ENCODE measurements around the gene MYRF.

DNA sequence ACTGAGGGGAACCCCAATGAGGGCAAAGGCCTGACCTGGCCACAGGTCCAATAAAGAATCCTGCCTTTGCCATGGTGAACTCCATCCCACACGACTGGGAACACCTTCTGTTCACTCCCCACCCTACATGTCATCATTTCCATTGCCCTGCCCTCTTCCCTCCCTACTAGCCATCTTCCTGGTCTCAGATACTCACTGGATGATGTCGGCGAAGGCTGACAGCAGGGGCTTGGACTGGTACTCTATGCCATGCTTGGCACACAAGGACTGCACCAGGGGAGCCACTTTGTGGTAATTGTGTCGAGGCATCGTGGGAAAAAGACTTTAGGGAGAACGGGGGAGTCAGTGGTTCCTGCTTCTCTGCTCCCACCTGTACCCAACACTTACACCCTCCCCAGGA lies 50.2 kb downstream of the MYRF start:
- TF ChIP-seq, protein P1, sequence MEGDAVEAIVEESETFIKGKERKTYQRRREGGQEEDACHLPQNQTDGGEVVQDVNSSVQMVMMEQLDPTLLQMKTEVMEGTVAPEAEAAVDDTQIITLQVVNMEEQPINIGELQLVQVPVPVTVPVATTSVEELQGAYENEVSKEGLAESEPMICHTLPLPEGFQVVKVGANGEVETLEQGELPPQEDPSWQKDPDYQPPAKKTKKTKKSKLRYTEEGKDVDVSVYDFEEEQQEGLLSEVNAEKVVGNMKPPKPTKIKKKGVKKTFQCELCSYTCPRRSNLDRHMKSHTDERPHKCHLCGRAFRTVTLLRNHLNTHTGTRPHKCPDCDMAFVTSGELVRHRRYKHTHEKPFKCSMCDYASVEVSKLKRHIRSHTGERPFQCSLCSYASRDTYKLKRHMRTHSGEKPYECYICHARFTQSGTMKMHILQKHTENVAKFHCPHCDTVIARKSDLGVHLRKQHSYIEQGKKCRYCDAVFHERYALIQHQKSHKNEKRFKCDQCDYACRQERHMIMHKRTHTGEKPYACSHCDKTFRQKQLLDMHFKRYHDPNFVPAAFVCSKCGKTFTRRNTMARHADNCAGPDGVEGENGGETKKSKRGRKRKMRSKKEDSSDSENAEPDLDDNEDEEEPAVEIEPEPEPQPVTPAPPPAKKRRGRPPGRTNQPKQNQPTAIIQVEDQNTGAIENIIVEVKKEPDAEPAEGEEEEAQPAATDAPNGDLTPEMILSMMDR (IDR thresholded peaks at IDR 0.05), result no peak
- TF ChIP-seq POLR2A (IDR thresholded peaks at IDR 0.05), result no peak

All from thyroid gland (tissue), 4 donors.